ENCODE results near the gene PSMC1.

Gene PSMC1

GRCh38 chr14:90277581-90278198 lies 21.3 kb downstream of the PSMC1 start:
- no peak for DNase-seq (ENCODE audit: low spot score)
- no peak for TF ChIP-seq CTCF (IDR thresholded peaks at IDR 0.05; ENCODE audit: extremely low read depth, missing control alignments)

- DNase-seq (ENCODE audit: low spot score) = no peak
- TF ChIP-seq CTCF (IDR thresholded peaks at IDR 0.05; ENCODE audit: extremely low read depth, missing control alignments) = no peak
Measured at GRCh38 chr14:90278199-90279175, 22.1 kb downstream of the PSMC1 start.

- no peak for DNase-seq (ENCODE audit: low spot score)
- no peak for TF ChIP-seq CTCF (IDR thresholded peaks at IDR 0.05; ENCODE audit: extremely low read depth, missing control alignments)
Measured at GRCh38 chr14:90280096-90280495, 23.7 kb downstream of the PSMC1 start.

GRCh38 chr14:90281261-90281660 lies 24.9 kb downstream of the PSMC1 start:
- no peak for DNase-seq (ENCODE audit: low spot score)
- no peak for TF ChIP-seq CTCF (IDR thresholded peaks at IDR 0.05; ENCODE audit: extremely low read depth, missing control alignments)

- no peak for DNase-seq (ENCODE audit: low spot score)
- TF ChIP-seq CTCF (IDR thresholded peaks at IDR 0.05; ENCODE audit: extremely low read depth, missing control alignments) = no peak
Measured at GRCh38 chr14:90281756-90282155, 25.4 kb downstream of the PSMC1 start.

GRCh38 chr14:90287791-90288190 lies 31.4 kb downstream of the PSMC1 start:
- no peak for TF ChIP-seq CTCF (IDR thresholded peaks at IDR 0.05; ENCODE audit: extremely low read depth, missing control alignments)
- DNase-seq (ENCODE audit: low spot score) = no peak
